T-helper 1 cell treated with Interleukin-12 subunit alpha and Interleukin-12 subunit beta and Interleukin-4 antibody, amounts not matched to agents 30 ng/mL and 1 ng/mL, for 36 hours (primary cell): ENCODE data around the gene GSK3A. TPM values are rescaled to one million over a fixed set of nuclear protein-coding genes. Genes with fewer than 3 reads are reported as not detected.
"Not testable (repeated sequence)": the region's sequence is repeated elsewhere in the genome, so short reads cannot be mapped to it uniquely, and the experiment has no call there.

Source experiments
- intact Hi-C: fragments of 100-400 bp; cut with micrococcal nuclease; formaldehyde crosslinking; loops from one replicate; pipeline ENCODE4 v1.15.1; 2024
- total RNA-seq: library from RNA; stranded (reverse); gene quantifications from 2 replicates; pipeline ENCODE4 v1.2.3, GENCODE V29; 2022

The GSK3A gene
- total RNA-seq, 1 donor from 2014 or later: 56.9 TPM

DNA sequence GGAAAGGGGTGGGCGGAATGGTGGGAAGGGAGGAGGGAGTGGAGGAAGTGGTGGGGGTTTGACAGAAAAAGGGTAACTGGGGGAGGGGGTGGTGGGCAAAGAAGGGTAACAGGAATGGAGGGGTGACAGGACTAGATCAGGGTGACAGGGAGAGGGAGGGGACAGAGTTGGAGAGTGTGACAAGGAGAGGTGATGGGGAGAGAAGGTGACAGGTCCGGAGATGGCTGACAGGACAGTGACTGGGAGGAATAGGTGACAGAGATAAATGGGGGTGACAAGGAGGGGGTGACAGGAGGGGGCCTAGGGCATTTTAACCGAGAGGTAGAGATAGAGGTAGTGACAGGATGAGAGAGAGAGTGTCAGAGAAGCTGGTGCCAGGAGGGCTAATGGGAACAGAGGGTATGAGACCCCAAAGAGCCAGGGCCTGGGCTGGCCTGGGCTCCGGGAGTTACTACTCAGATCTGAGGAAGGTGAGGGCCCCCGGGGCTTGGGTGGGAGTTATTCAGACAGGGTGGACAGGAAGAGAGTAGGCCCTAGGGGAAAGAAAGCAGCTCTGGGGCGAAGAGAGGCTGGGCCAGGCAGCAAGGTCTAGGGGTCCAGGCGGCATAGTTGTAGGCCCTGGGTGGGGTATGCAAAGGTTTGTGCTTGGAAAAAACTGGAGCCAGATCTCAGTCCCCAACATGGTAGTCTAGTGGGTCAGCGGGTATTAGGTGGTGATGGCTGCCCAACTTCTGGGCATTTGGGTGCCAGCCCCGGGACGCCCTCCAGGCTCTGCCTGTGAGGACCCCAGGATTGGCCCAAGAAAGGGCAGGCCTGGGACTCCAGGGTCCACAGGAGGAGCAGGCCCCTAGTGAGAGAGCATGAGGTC is 27.3 kb upstream of the GSK3A start:
- intact Hi-C loops: loop anchor here (2.0 kb wide), 2 partner anchors 147 to 1007 kb away; no protein-coding TSS in a partner anchor

DNA sequence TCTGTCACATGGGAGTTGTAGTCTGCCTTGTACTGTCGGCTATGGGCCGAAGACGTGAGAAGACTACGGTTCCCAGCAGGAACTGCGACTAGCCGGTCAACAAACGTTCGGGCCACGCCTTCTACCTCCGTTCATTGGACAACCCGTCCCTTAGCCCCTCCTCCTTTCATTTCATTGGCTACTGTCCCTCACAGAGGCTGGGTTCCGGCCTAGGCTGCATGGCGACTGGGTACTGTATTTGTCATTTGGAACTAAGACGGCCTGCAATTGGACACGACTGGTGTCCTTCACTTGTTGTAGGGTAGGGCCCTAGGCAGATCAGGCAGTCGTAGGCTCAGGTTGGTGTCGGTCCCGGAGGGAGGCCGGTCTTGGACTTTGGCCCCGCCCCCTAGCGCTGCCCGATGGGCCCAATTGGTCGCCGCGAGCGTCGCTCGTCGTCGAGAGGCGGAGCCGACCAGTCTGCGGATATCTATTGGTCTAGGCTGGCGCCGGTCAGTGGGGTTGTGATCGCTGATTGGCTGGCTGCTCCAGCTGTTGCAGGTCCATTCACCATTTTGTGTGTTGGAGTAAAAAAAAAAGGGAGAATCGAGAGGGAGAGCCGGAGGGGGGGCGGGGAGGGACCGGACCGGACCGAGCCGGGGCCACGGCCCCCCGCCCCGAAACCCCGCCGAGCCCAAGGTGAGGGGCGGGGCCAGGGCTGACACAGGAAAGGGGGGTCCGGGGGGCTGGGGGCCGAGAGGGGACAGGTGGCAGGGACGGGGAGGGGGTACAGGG is 26.5 kb upstream of the GSK3A start, which contains the start of gene CIC:
CIC (plus strand) TSS at position 549 of the 774 bp plus-strand sequence. CDS start 2,532 bp downstream, outside the sequence.
- intact Hi-C loops: loop anchor here (1.0 to 2.0 kb wide), 14 partner anchors 14 to 1006 kb away; partner anchors contain the start of genes ERF, MEGF8, PAFAH1B3 and PRR19

DNA sequence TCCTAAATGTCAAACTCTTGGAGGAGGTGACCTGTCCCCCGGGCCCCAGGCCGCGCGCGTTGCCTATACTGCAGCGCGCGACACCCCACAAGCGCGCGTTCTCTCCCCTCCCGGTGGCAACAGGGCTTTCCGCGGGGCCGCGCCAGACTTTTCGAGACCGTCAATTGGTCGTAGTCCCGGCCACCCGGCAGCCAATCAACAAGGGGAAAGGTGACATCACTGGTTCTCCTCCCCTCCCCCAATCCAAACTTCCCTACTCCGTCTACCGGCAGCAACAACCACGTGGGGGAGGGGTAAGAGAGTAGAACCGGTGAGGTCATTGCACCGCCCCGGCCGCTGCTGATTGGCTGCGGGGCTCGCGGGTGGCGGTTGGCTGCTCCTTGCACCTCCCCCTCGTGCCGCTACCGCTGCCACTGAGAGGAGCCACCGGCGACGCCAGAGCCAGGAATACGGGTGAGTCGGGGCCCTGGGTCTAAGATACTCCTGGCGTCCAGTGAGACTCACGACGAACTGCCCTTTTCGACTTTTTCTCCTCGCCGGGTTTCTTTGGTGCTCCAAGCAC is 25.8 kb upstream of the GSK3A start:
- intact Hi-C loops: loop anchor here (1.0 to 2.0 kb wide), 14 partner anchors 13 to 1005 kb away; partner anchors contain the start of genes ERF, MEGF8, PAFAH1B3 and PRR19

DNA sequence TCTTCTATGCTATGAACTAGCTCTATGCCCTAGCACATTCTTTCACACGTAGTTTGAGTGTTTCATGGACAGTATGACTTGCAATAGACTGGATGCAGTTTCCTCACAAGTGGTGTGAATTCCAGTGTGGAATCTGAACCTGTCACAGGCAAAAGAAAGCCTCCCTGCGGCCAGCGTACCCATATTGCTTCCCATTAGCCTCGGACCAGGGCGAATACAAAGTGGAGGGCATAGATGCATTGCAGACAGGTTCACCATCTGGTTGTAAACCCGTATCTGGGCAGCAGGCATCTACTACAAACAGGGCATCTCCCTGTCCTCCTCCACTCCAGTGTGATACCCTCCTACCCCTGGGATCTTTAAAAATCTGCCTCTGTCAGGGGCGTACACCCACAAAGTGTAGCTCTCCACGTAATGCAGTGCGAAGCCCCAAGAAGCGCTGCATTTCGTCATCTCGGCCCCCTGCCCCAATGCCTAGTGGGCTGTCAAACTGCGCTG is 25.3 kb upstream of the GSK3A start:
- intact Hi-C loops: loop anchor here (1.0 to 2.0 kb wide), 14 partner anchors 12 to 1005 kb away; partner anchors contain the start of genes ERF, MEGF8, PAFAH1B3 and PRR19

GRCh38 chr19:42266928-42267603 is 24.7 kb upstream of the GSK3A start:
- intact Hi-C loops: not testable (repeated sequence)

GRCh38 chr19:42266105-42266504 is 23.7 kb upstream of the GSK3A start:
- intact Hi-C loops: not testable (repeated sequence)

DNA sequence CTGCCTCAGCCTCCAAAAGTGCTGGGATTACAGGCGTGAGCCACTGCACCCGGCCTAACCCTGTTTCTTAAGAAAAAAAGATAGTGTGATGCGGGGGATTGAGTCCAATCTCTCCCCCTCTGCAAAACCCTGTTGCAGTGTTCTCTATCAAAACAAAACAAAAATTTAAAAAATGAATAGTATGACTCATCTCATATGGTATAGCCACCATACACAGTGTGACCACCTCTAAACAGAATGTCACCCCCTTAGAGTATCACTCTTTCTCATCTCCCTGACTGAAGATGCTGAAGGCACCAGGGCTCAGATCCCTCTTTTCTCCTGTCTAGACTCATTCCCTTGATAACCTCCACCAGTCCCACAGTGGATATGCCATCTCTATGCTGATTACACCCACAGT is 19.4 kb upstream of the GSK3A start:
- intact Hi-C loops: no loop called here

DNA sequence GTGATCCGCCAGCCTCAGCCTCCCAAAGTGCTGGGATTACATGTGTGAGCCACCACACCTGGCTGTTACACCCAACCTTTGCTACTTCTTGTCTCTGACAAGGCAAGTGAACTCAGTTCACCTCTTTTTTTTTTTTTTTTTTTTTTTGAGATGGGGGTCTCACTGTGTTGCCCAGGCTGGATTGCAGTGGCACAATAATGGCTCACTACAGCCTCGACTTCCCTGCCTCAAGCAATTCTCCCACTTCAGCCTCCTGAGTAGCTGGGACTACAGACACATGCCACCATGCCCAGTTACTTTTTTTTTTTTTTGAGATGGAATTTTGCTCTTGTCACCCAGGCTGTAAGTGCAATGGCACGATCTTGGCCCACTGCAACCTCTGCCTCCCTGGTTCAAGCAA is 15.4 kb upstream of the GSK3A start:
- intact Hi-C loops: not testable (repeated sequence)

DNA sequence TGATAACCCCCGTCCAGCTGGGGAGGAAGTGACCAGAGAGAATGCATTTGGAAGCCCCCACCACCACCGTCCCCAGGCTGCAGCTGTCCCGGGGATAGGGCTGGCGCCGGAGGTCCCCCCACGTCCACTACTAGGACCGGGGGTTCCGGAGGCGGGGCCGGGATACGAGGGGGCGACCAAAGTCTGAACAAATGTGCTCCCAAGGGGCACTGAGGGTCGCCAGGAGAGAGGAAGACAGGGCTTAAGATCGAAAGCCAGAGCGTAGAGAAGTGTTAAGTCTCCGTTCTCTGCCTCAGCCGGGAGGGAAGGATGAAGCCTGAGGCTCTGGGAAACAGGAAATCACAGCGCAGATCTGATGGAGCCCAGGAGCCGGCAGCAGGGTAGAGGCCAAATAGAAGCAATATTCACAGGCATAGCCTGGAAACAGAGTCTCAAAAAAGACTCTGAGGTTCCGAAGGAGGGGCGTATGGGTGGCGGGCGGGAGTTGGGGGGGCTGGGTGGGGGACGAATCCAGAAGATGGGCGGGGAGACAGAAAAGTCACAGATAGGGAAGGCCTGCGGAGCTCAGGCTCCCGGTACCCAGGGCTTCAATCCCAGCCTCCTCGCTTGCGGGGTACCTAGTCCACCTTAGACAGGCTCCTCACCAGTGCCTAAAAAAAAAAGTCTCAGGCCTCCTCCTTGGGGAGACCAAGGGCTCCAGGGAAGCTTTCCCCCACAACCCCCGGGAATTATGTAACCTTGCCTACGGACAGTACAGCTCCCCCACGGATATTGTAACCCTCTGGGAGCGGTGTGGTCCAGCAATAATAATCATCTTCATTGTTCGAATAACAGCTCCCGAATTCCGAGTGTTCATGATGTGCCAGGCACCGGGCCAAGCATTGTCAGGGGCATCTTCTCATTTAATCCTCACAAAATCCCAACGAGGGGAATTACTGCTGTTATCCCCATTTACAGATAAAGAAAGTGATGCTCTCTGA is 13.7 kb upstream of the GSK3A start:
- intact Hi-C loops: loop anchor here (1.0 to 2.0 kb wide), 7 partner anchors 12 to 297 kb away; partner anchors contain the start of genes MEGF8, PAFAH1B3, PRR19 and RABAC1

DNA sequence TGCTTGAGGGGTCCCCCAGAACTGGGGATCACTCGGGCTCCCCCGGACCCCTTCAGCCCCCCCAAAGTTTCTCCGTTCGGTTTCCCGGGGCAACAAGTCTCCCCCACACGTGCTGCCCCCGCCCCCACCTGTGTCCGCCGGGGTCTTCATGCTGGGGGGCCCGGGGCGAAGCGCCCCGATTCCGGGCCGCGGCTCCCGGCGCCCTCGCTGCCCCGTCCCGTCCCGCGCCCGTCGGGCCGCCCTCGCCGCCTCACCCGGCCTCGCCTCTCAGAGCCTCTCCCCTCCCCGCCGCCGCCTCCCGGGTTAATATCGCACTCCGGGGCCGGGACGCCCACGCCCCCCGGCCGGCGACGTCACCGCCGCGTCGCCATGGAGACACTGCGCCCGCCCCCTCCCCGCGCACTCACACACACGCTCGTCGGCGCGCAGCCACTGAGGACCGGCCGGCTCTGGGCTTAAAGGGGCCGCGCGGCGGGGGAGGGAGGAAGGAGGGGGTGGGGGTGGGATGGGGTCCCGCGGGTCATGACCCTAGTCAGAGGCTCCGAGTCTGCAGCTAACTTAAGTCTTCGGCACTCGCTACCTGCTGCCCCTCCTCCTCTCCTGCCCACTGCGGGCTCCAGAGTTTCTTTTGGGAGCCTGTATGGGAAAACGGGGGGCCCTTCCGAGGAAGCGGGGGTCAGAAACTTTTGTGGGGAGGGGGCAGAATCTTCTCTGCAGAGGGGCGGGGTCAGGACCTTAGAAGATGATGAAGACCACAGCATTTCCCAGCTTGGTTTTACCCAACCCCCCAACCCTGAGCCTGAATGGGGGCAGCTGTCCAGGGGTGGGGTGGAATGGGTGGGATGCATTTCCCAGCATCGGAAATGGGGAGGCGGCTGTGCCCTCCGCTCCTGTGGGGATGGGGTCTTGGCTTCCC is 12.7 kb upstream of the GSK3A start, which contains the start of gene ERF:
ERF (minus strand) TSS at position 279 of the 916 bp plus-strand sequence; CDS start at position 150, 129 bp downstream.
- intact Hi-C loops: loop anchor here (1.0 to 2.0 kb wide), 7 partner anchors 11 to 296 kb away; partner anchors contain the start of genes MEGF8, PAFAH1B3, PRR19 and RABAC1

DNA sequence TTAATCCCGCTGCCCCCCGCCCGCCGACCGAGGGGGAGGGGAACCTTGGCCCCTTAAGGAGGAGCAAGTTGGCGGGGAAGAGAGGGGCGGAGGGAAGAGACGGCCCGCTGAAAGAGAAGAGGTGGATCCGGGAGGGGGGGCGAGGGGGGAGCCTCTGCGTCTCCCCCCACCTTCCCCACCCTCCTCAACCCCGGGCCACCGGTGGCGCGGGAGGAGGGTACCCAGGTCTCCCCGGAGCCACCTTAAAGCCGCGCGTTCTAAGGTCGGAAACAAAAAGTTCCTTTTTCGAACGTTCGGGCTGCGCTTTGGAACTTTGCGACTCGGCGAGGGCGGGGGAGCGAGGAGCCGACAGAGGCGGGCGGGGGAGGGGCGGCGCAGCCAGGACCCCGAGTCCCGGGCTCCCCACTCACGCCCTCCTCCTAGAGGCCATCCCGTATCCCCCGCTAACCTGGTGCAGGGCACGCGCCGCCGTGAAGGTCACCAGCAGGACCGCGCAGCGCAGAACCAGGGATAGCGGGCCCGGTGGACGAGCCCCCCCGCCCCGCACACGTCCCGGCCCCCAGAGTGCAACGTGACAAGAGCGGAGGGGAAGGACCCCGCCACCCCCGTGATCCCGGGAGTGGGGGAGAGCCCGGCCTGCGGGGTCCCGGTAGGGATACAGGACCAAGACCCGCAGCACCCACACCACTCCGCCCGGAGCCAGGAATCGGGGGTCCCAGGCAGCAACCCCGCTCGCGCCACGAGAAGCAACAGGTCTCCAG is 11.9 kb upstream of the GSK3A start:
- intact Hi-C loops: loop anchor here (2.0 kb wide), 2 partner anchors 49 to 295 kb away; partner anchors contain the start of genes PAFAH1B3, PRR19 and RABAC1

- intact Hi-C loops: loop anchor here (2.0 kb wide), 2 partner anchors 49 to 295 kb away; partner anchors contain the start of genes PAFAH1B3, PRR19 and RABAC1
Measured at GRCh38 chr19:42253245-42254088, 11.1 kb upstream of the GSK3A start.

- intact Hi-C loops: no loop called here
Measured at GRCh38 chr19:42252365-42253244, 10.2 kb upstream of the GSK3A start.

GRCh38 chr19:42251572-42252358 is 9.4 kb upstream of the GSK3A start:
- intact Hi-C loops: no loop called here
